ENCODE results near the gene IGSF1. TPM values are rescaled to one million over a fixed set of nuclear protein-coding genes. Genes with fewer than 3 reads are reported as not detected.

The IGSF1 gene
- total RNA-seq, 1 experiment from 2014 or later: not detected

DNA sequence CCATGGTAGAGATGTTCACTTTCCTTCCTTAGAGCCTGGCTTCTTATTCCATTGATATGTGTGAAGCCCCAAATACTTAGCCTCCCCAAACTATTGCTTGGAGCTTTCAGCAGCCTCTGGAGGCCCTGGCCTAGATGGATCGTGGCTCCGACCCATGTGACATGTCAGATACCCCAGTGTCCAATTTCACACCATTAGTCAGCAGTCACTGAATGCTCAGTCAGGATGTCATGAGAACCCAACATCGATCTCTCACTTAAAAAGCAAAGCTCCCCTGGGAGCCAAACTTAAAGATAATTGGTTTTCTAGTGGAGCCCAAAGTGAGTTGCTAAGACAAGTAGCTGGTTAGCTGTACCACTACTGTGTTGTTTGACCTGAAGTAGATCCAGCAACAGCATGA lies 41.6 kb upstream of the IGSF1 start:
- TF ChIP-seq EZH2phosphoT487 (IDR thresholded peaks at IDR 0.05; ENCODE audit: borderline replicate concordance, low read length) (no peak), EZH2 (IDR thresholded peaks at IDR 0.05; ENCODE audit: low read length, unreplicated experiment) (no peak)
- TF ChIP-seq, protein P1, sequence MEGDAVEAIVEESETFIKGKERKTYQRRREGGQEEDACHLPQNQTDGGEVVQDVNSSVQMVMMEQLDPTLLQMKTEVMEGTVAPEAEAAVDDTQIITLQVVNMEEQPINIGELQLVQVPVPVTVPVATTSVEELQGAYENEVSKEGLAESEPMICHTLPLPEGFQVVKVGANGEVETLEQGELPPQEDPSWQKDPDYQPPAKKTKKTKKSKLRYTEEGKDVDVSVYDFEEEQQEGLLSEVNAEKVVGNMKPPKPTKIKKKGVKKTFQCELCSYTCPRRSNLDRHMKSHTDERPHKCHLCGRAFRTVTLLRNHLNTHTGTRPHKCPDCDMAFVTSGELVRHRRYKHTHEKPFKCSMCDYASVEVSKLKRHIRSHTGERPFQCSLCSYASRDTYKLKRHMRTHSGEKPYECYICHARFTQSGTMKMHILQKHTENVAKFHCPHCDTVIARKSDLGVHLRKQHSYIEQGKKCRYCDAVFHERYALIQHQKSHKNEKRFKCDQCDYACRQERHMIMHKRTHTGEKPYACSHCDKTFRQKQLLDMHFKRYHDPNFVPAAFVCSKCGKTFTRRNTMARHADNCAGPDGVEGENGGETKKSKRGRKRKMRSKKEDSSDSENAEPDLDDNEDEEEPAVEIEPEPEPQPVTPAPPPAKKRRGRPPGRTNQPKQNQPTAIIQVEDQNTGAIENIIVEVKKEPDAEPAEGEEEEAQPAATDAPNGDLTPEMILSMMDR (conservative IDR thresholded peaks at IDR 0.05; ENCODE audit: low read depth, low read length): no peak

GRCh38 chrX:131322651-131323050 lies 33.5 kb upstream of the IGSF1 start:
- intact Hi-C loops (cut with micrococcal nuclease): no loop called here
- ATAC-seq (no peak), DNase-seq (no peak)
- Histone ChIP-seq H4K20me1 (ENCODE audit: low read length) (no peaks in the 10 kb centered on the region), H3F3A (ENCODE audit: low read length, unreplicated experiment) (no peaks in the 10 kb centered on the region), H3K9me2 (replicated peaks; ENCODE audit: low read length) (no peaks in the 10 kb centered on the region), H3K9me3 (ENCODE audit: low read length) (no peaks in the 10 kb centered on the region), H3K9ac (ENCODE audit: low read length) (no peak overlapping the region), H3K4me2 (ENCODE audit: low read length) (no peak overlapping the region), H3K27ac (ENCODE audit: low read length) (no peak overlapping the region), H3K36me3 (ENCODE audit: low read depth, low read length) (no peaks in the 10 kb centered on the region), H3K4me3 (ENCODE audit: low read length) (no peak overlapping the region), H3K4me1 (ENCODE audit: insufficient read depth, low read length) (no peaks in the 10 kb centered on the region), H2AFZ (ENCODE audit: low read length) (no peak overlapping the region), H3K27me3 (ENCODE audit: low read length) (no peaks in the 10 kb centered on the region), H3K79me2 (ENCODE audit: low read length) (no peaks in the 10 kb centered on the region)
- ChIA-PET CTCF (no interaction called here), POLR2A (ENCODE audit: unreplicated experiment) (no interaction called here)
- TF ChIP-seq, protein P1 (conservative IDR thresholded peaks at IDR 0.05; ENCODE audit: low read depth, low read length): no peak
- TF ChIP-seq EZH2phosphoT487 (IDR thresholded peaks at IDR 0.05; ENCODE audit: borderline replicate concordance, low read length) (no peak), EZH2 (IDR thresholded peaks at IDR 0.05; ENCODE audit: low read length, unreplicated experiment) (no peak)
- no TSS peak for BruUV-seq (replicated peaks)

More for the DNA sequence above, 41.6 kb upstream of the IGSF1 start:
- H3F3A ChIP-seq (ENCODE audit: low read length, unreplicated experiment): no peaks in the 10 kb centered on the region
- DNase-seq (no peak), ATAC-seq (no peak)
- CTCF ChIA-PET: no interaction called here
- no TSS peak for BruUV-seq (replicated peaks)
- no peak overlapping the region for H2AFZ ChIP-seq (ENCODE audit: low read length)
- H3K27ac ChIP-seq (ENCODE audit: low read length): no peak overlapping the region
- H3K9me2 ChIP-seq (replicated peaks; ENCODE audit: low read length): no peaks in the 10 kb centered on the region
- H3K36me3 ChIP-seq (ENCODE audit: low read depth, low read length): no peaks in the 10 kb centered on the region
- no peak overlapping the region for H3K4me2 ChIP-seq (ENCODE audit: low read length)
- no peak overlapping the region for H3K4me3 ChIP-seq (ENCODE audit: low read length)
- POLR2A ChIA-PET (ENCODE audit: unreplicated experiment): no interaction called here
- no peaks in the 10 kb centered on the region for H3K4me1 ChIP-seq (ENCODE audit: insufficient read depth, low read length)
- no peak overlapping the region for H3K9ac ChIP-seq (ENCODE audit: low read length)
- no peaks in the 10 kb centered on the region for H3K9me3 ChIP-seq (ENCODE audit: low read length)
- no peaks in the 10 kb centered on the region for H4K20me1 ChIP-seq (ENCODE audit: low read length)
- no peaks in the 10 kb centered on the region for H3K27me3 ChIP-seq (ENCODE audit: low read length)
- intact Hi-C loops (cut with micrococcal nuclease): no loop called here
- H3K79me2 ChIP-seq (ENCODE audit: low read length): no peaks in the 10 kb centered on the region

GRCh38 chrX:131317326-131317725 lies 28.2 kb upstream of the IGSF1 start:
- H2AFZ ChIP-seq (ENCODE audit: low read length): no peak overlapping the region
- no peaks in the 10 kb centered on the region for H3K4me1 ChIP-seq (ENCODE audit: insufficient read depth, low read length)
- no peaks in the 10 kb centered on the region for H3F3A ChIP-seq (ENCODE audit: low read length, unreplicated experiment)
- TF ChIP-seq EZH2 (IDR thresholded peaks at IDR 0.05; ENCODE audit: low read length, unreplicated experiment) (no peak), EZH2phosphoT487 (IDR thresholded peaks at IDR 0.05; ENCODE audit: borderline replicate concordance, low read length) (no peak)
- TF ChIP-seq, protein P1 (conservative IDR thresholded peaks at IDR 0.05; ENCODE audit: low read depth, low read length): no peak
- no peak overlapping the region for H3K9ac ChIP-seq (ENCODE audit: low read length)
- ChIA-PET POLR2A (ENCODE audit: unreplicated experiment) (no interaction called here), CTCF (no interaction called here)
- no peaks in the 10 kb centered on the region for H3K9me3 ChIP-seq (ENCODE audit: low read length)
- H3K27me3 ChIP-seq (ENCODE audit: low read length): no peaks in the 10 kb centered on the region
- no peaks in the 10 kb centered on the region for H3K9me2 ChIP-seq (replicated peaks; ENCODE audit: low read length)
- H3K4me2 ChIP-seq (ENCODE audit: low read length): no peak overlapping the region
- no peak overlapping the region for H3K4me3 ChIP-seq (ENCODE audit: low read length)
- no peaks in the 10 kb centered on the region for H3K79me2 ChIP-seq (ENCODE audit: low read length)
- no peak for ATAC-seq
- H4K20me1 ChIP-seq (ENCODE audit: low read length): no peaks in the 10 kb centered on the region
- no TSS peak for BruUV-seq (replicated peaks)
- no peak overlapping the region for H3K27ac ChIP-seq (ENCODE audit: low read length)
- intact Hi-C loops (cut with micrococcal nuclease): no loop called here
- no peak for DNase-seq
- no peaks in the 10 kb centered on the region for H3K36me3 ChIP-seq (ENCODE audit: low read depth, low read length)
